Measurements from ENCODE around the gene RAB40C. TPM values are rescaled to one million over a fixed set of nuclear protein-coding genes. Genes with fewer than 3 reads are reported as not detected.

The RAB40C gene
- total RNA-seq, 1 experiment from 2014 or later, result 30.7 TPM

- DNase-seq (ENCODE audit: low read depth, low spot score) (no peak), ATAC-seq (no peak)
- no peaks in the 10 kb centered on the region for H3K36me3 ChIP-seq (ENCODE audit: control insufficient read depth, insufficient read depth, low read length)
- in situ Hi-C loops (cut with HindIII; ENCODE audit: low pct_unique_long_range_greater_than_20kb, low sequenced_read_pairs) (no loop called here), intact Hi-C loops (cut with micrococcal nuclease; ENCODE audit: unreplicated experiment) (no loop called here)
- H3K27me3 ChIP-seq (ENCODE audit: control insufficient read depth, insufficient read depth, low read length), result no peaks in the 10 kb centered on the region
- peaks cover 29% of the 10 kb centered on the region for H3K4me1 ChIP-seq (ENCODE audit: control insufficient read depth, insufficient read depth, low read length)
- CTCF ChIA-PET, result no interaction called here
- H3K9me3 ChIP-seq (ENCODE audit: control insufficient read depth, insufficient read depth, low read depth, low read length), result no peaks in the 10 kb centered on the region
- TF ChIP-seq REST (IDR thresholded peaks at IDR 0.05; ENCODE audit: insufficient read depth in 1 of 2, low read depth in 2 of 2, low read length in 1 of 2), result no peak
- no peak; the same call in none of the 2 replicates for TF ChIP-seq POLR2AphosphoS5 (IDR thresholded peaks at IDR 0.05; ENCODE audit: low read depth, low read length)
- TF ChIP-seq TCF7L2 (IDR thresholded peaks at IDR 0.05; ENCODE audit: low read depth, low read length), result no peak
- TF ChIP-seq SIN3A (IDR thresholded peaks at IDR 0.05; ENCODE audit: borderline replicate concordance, insufficient read depth, low read depth, low read length), result no peak; the same call in 1 of the 2 replicates
- no peak for TF ChIP-seq CTCF (IDR thresholded peaks at IDR 0.05)
- H3K4me3 ChIP-seq (ENCODE audit: low read depth in 2 of 2, low read length in 2 of 2), result peak overlapping the region in 1 of 2 experiments; percentile 78; a peak in 2 of 4 replicates
- peak overlapping the region; percentile 57; the same call in 1 of the 2 replicates for H3K27ac ChIP-seq (ENCODE audit: low read length)
- POLR2A ChIA-PET, result interaction anchor here (0.6 kb wide), 1 partner anchor 35 kb away, joined by 3 read pairs; no protein-coding TSS in a partner anchor
- no TSS peak for BruUV-seq (replicated peaks)
Observed at GRCh38 chr16:586645-587590, 2.9 kb upstream of the RAB40C start.

GRCh38 chr16:588639-588888 lies 1.3 kb upstream of the RAB40C start:
- no peak for DNase-seq (ENCODE audit: low read depth, low spot score)
- CTCF ChIA-PET, result interaction anchor here (0.5 kb wide), 1 partner anchor 66 kb away, joined by 6 read pairs; no protein-coding TSS in a partner anchor
- Histone ChIP-seq H3K4me1 (ENCODE audit: control insufficient read depth, insufficient read depth, low read length) (peaks cover 39% of the 10 kb centered on the region), H3K27ac (ENCODE audit: low read length) (peak overlapping the region; percentile 90), H3K27me3 (ENCODE audit: control insufficient read depth, insufficient read depth, low read length) (no peaks in the 10 kb centered on the region), H3K36me3 (ENCODE audit: control insufficient read depth, insufficient read depth, low read length) (no peaks in the 10 kb centered on the region), H3K4me3 (ENCODE audit: low read depth in 2 of 2, low read length in 2 of 2) (peak overlapping the region; percentile 78 to 79), H3K9me3 (ENCODE audit: control insufficient read depth, insufficient read depth, low read depth, low read length) (no peaks in the 10 kb centered on the region)
- TSS peak; percentile 93 for BruUV-seq (replicated peaks)
- POLR2A ChIA-PET, result interaction anchor here (1.0 kb wide), 1 partner anchor 88 kb away, joined by 3 read pairs; no protein-coding TSS in a partner anchor
- intact Hi-C loops (cut with micrococcal nuclease; ENCODE audit: unreplicated experiment), result no loop called here
- in situ Hi-C loops (cut with HindIII; ENCODE audit: low pct_unique_long_range_greater_than_20kb, low sequenced_read_pairs), result no loop called here
- ATAC-seq, result peak; percentile 11
- no peak for TF ChIP-seq TCF7L2 (IDR thresholded peaks at IDR 0.05; ENCODE audit: low read depth, low read length)
- TF ChIP-seq SIN3A (IDR thresholded peaks at IDR 0.05; ENCODE audit: borderline replicate concordance, insufficient read depth, low read depth, low read length), result no peak
- no peak for TF ChIP-seq REST (IDR thresholded peaks at IDR 0.05; ENCODE audit: insufficient read depth in 1 of 2, low read depth in 2 of 2, low read length in 1 of 2)
- TF ChIP-seq CTCF (IDR thresholded peaks at IDR 0.05), result no peak
- no peak for TF ChIP-seq POLR2AphosphoS5 (IDR thresholded peaks at IDR 0.05; ENCODE audit: low read depth, low read length)
